ENCODE measurements around the gene VPS37C. TPM values are rescaled to one million over a fixed set of nuclear protein-coding genes. Genes with fewer than 3 reads are reported as not detected.

Gene VPS37C
- polyA plus RNA-seq, 1 of the 3 experiments (the other 2 are of a cell fraction): 15.2 TPM

DNA sequence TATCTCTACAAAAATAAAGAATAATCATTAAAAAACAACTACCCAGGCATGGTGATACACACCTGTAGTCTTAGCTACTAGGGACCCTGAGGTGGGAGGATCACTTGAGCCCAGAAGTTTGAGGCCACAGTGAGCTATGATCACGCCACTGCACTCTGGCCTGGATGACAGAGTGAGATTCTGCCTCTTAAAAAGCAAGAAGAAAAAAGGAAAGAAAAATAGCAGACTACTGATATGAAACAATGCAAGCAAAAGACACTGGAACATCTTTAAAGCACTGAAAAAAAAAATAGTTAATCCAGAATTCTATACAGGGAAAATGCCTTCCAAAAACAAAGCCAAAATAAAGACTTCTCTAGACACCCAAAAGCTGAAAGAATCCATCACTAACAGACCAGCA lies 5.9 kb downstream of the VPS37C start (continued):
- TF ChIP-seq ZBTB33 (IDR thresholded peaks at IDR 0.05; ENCODE audit: borderline replicate concordance, low read depth) (no peak), YY1 (IDR thresholded peaks at IDR 0.05; ENCODE audit: low read depth) (no peak), NRF1 (IDR thresholded peaks at IDR 0.05; ENCODE audit: low read depth, low read length) (no peak), GATA2 (CRISPR knock-in tag; IDR thresholded peaks at IDR 0.05) (no peak), NFIC (IDR thresholded peaks at IDR 0.05; ENCODE audit: borderline replicate concordance) (no peak)

GRCh38 chr11:61154528-61154927 lies 6.7 kb downstream of the VPS37C start:
- H2AFZ ChIP-seq (ENCODE audit: low read depth): no peak overlapping the region
- H3K9me3 ChIP-seq: peaks cover 21% of the 10 kb centered on the region
- no peak for DNase-seq
- TF ChIP-seq JUND (IDR thresholded peaks at IDR 0.05): no peak
- TF ChIP-seq RXRA (IDR thresholded peaks at IDR 0.05; ENCODE audit: borderline replicate concordance, low read depth): no peak
- TF ChIP-seq NRF1 (IDR thresholded peaks at IDR 0.05; ENCODE audit: low read depth, low read length): no peak
- no peak for TF ChIP-seq REST (IDR thresholded peaks at IDR 0.05; ENCODE audit: low read depth, low read length)
- no peak for TF ChIP-seq SIN3A (IDR thresholded peaks at IDR 0.05; ENCODE audit: borderline replicate concordance, low read depth, low read length)
- no peak for TF ChIP-seq EZH2phosphoT487 (IDR thresholded peaks at IDR 0.05; ENCODE audit: borderline replicate concordance, low read depth)
- no peak for TF ChIP-seq FOSL2 (IDR thresholded peaks at IDR 0.05; ENCODE audit: borderline replicate concordance, low read depth)
- no peak for TF ChIP-seq FOXM1 (IDR thresholded peaks at IDR 0.05; ENCODE audit: low read depth)
- TF ChIP-seq, protein P1, sequence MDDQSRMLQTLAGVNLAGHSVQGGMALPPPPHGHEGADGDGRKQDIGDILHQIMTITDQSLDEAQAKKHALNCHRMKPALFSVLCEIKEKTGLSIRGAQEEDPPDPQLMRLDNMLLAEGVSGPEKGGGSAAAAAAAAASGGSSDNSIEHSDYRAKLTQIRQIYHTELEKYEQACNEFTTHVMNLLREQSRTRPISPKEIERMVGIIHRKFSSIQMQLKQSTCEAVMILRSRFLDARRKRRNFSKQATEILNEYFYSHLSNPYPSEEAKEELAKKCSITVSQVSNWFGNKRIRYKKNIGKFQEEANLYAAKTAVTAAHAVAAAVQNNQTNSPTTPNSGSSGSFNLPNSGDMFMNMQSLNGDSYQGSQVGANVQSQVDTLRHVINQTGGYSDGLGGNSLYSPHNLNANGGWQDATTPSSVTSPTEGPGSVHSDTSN (IDR thresholded peaks at IDR 0.05): no peak
- TF ChIP-seq MEF2A (IDR thresholded peaks at IDR 0.05; ENCODE audit: borderline replicate concordance, low read depth): no peak
- TF ChIP-seq RFX5 (IDR thresholded peaks at IDR 0.05; ENCODE audit: low read length): no peak
- TF ChIP-seq RCOR1 (IDR thresholded peaks at IDR 0.05; ENCODE audit: low read length): no peak
- TF ChIP-seq, protein P2, sequence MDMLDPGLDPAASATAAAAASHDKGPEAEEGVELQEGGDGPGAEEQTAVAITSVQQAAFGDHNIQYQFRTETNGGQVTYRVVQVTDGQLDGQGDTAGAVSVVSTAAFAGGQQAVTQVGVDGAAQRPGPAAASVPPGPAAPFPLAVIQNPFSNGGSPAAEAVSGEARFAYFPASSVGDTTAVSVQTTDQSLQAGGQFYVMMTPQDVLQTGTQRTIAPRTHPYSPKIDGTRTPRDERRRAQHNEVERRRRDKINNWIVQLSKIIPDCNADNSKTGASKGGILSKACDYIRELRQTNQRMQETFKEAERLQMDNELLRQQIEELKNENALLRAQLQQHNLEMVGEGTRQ (IDR thresholded peaks at IDR 0.05; ENCODE audit: borderline replicate concordance, low read depth, low read length): no peak
- no peak for TF ChIP-seq TEAD4 (IDR thresholded peaks at IDR 0.05; ENCODE audit: borderline replicate concordance, insufficient read depth)
- TF ChIP-seq ELF1 (IDR thresholded peaks at IDR 0.05): no peak
- TF ChIP-seq YY1 (IDR thresholded peaks at IDR 0.05; ENCODE audit: low read depth): no peak
- TF ChIP-seq NFIC (IDR thresholded peaks at IDR 0.05; ENCODE audit: borderline replicate concordance): no peak
- TF ChIP-seq ZBTB33 (IDR thresholded peaks at IDR 0.05; ENCODE audit: borderline replicate concordance, low read depth): no peak
- TF ChIP-seq, protein P3, sequence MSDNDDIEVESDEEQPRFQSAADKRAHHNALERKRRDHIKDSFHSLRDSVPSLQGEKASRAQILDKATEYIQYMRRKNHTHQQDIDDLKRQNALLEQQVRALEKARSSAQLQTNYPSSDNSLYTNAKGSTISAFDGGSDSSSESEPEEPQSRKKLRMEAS (IDR thresholded peaks at IDR 0.05; ENCODE audit: low read depth): no peak
- no peak for TF ChIP-seq GABPA (IDR thresholded peaks at IDR 0.05; ENCODE audit: low read depth)
- H3K9ac ChIP-seq: no peak overlapping the region
- H3K4me3 ChIP-seq (ENCODE audit: low read depth in 2 of 2, low read length in 1 of 2): no peak overlapping the region
- no peaks in the 10 kb centered on the region for H3K9me2 ChIP-seq
- H3K79me2 ChIP-seq (ENCODE audit: insufficient read depth): peaks cover 98% of the 10 kb centered on the region
- H3K4me2 ChIP-seq: no peak overlapping the region
- H3K4me1 ChIP-seq (ENCODE audit: control insufficient read depth in 1 of 2, insufficient read depth in 2 of 2, low read depth in 1 of 2, low read length in 1 of 2): peaks cover 8 to 17% of the 10 kb centered on the region in 2 experiments; a peak in 2 of 4 replicates
- H3K27ac ChIP-seq (ENCODE audit: low read depth in 2 of 2, low read length in 1 of 2): no peak overlapping the region
- peaks cover 0 to 34% of the 10 kb centered on the region in 2 experiments for H3K36me3 ChIP-seq (replicated peaks in 1 of 2; ENCODE audit: control insufficient read depth in 1 of 2, insufficient read depth in 2 of 2, low read length in 1 of 2)
- ChIA-PET POLR2A (no interaction called here), CTCF (interaction anchor here (1.0 to 1.8 kb wide), 3 partner anchors 25 to 324 kb away, joined by 4 to 5 read pairs (median 4); no protein-coding TSS in a partner anchor)
- H3F3A ChIP-seq (replicated peaks; ENCODE audit: insufficient read depth): peaks cover 10% of the 10 kb centered on the region
- 0 out of 2 replicates have a peak, but pooled peaks cover 10% of the 10 kb centered on the region for H4K20me1 ChIP-seq (ENCODE audit: insufficient read depth)
- 91% methylated on average over 4 of the region's 4 CpGs for WGBS (ENCODE audit: low lambda C conversion rate)
- no peaks in the 10 kb centered on the region for H3K27me3 ChIP-seq (ENCODE audit: insufficient read depth)
